Measurements from ENCODE around the gene MCAM.

Gene MCAM, protein sequence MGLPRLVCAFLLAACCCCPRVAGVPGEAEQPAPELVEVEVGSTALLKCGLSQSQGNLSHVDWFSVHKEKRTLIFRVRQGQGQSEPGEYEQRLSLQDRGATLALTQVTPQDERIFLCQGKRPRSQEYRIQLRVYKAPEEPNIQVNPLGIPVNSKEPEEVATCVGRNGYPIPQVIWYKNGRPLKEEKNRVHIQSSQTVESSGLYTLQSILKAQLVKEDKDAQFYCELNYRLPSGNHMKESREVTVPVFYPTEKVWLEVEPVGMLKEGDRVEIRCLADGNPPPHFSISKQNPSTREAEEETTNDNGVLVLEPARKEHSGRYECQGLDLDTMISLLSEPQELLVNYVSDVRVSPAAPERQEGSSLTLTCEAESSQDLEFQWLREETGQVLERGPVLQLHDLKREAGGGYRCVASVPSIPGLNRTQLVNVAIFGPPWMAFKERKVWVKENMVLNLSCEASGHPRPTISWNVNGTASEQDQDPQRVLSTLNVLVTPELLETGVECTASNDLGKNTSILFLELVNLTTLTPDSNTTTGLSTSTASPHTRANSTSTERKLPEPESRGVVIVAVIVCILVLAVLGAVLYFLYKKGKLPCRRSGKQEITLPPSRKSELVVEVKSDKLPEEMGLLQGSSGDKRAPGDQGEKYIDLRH

DNA sequence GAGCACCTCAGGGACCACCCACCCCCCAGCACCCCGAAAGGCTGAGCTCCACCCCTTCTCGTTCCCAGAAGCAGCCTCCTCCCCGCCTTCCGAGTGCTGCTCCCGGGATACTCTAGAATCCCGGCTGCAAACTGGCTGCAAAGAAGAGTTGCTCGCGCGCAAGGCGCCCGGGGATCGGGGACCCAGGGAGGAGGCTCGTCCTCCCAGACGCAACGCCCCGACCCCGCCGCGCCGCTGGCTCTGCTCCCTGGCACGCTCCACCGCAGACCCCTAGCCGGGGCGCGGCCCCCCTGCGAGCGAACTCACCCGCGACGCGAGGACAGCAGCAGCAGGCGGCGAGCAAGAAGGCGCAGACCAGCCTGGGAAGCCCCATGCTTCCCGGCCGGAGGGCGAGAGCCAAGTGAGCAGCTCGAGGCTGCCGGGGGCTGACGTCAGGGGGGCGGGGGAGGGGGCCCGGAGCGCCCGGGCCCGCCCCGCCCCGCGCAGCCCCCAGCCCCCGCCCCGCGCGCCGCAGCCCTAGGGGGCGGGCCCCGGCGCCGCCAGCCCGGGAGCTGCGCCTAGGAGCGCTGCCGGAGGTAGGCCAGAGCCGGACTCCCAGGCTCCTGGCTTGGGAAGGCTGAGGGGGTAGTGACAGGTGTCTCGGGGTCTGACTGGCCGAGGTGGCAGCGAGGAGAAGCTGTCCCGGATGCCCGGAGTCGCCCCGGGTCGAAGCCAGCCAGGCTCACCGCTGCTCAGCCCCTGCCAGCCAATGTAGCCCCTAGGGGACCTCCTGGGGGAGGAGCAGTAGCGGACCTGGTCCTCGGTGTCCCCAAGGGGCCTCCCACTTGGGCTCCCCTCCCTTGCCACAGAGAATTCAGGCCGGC lies at the start of gene MCAM:
MCAM (minus strand) TSS at position 402 of the 863 bp plus-strand sequence; CDS start at position 373, 29 bp downstream.
- no peak for DNase-seq

DNA sequence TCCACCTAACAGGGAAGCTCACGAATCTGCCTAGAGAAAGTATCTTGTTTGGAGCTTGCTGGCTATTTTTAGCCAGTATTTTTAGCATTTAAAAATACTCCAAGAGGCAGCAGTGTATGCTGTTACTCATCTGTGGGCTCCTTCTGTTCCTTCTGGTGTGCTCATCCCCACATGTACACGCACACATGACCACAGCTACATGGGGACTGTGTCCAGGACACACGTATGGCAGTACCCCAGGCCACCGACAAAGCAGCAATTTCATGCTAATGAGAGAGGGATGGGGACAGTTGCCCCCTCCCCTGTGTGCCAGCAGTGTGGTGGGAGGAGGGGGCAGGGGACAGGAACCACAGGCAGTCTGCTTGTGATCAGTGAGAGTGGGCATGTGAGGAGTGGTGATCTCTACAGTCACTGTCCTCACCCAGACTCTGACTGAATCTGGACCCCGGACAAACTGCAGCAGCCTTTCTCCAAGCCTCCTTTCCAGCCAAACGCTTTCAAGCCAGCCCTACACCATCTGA lies 48.2 kb upstream of the MCAM start:
- DNase-seq = no peak

DNA sequence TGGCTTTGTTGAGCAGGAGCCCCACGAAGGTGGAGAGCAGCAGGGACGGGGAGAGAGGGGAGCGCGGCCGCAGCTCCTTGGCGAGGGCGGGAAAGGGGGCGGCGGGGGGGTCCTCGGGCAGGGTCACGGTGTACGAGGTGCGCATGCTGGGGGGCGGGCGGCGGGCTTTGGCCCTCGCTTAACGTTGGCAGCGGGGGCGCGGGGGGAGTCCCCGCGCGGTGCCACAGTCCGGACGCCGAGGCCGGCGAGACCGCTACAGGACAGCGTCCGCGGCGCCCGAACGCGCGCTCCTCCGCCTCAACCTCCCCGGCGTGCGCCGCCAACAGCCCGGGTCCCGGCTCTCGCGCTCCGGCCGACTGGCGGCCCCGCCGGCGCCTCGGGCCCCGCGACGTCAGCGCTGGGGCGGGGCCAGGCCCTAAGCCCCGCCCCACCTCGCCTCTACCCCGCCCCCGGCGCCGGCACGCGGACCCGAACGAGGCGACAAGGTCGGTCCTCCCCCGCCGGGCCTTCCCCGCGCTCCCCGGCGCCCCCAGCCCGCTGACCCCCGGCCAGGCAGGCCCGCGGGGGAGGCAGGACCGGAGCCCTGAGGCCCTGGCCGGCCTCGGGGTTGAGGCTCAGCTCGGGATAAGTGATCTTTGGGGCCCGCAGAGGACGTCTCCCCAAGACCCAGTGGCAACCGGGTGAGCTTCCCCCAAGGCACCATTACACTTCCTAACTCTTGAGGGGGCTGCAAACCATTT lies 47.1 kb upstream of the MCAM start:
- DNase-seq = no peak

DNA sequence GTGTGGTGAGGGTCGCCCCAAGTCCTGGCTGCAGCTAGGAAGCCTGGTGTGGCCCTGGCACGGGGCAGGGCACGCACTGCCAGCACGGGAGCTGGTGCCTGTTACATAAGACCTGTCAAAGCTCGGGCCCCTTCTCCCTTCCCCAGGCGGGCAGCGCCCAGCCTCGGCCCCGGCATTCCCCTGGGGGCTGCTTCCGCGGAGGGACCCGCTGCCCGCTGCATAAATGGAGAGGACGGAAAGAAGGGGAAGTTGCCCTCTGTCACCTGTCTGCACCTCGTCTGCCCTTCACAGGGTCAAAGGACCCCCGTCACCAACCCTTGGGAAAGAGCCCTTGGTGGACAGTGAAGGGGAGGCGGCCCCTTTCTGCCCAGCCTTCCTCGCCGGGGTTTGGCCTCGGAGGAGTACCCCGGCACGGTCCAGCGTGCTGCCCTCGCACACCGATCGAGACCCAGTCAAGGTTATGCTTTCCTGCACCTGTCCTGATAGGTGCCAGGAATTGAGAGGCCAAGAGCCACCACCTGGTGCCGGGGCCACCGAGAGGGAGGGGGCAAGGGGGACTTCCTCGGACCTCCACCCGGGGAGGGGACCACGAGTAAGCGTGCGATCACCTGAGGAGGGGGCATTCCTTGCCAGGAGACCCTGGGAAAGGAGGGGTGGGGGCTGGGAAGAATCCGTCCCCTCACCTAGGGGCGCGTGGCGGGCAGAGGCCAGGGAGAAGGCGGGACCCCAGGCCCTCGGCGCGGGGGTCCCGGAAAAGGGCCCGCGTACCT lies 46.3 kb upstream of the MCAM start:
- DNase-seq = no peak

DNA sequence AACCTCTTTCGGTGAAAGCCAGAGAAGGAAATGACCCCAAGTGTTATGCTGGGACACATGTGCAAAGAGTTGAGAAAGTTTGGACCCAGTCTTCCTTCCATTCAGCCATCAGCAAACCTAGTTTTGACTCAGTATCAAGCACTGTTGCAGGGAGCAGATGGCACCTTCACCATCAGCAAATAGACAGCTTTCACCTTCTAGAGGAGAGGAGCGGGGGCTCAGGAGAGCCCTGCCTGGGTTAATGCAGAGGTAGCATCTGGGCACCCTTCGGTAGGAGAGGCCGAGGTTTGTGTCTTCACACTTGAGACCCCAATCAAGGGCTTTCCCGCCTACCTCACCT lies 45.8 kb upstream of the MCAM start:
- DNase-seq = no peak

DNA sequence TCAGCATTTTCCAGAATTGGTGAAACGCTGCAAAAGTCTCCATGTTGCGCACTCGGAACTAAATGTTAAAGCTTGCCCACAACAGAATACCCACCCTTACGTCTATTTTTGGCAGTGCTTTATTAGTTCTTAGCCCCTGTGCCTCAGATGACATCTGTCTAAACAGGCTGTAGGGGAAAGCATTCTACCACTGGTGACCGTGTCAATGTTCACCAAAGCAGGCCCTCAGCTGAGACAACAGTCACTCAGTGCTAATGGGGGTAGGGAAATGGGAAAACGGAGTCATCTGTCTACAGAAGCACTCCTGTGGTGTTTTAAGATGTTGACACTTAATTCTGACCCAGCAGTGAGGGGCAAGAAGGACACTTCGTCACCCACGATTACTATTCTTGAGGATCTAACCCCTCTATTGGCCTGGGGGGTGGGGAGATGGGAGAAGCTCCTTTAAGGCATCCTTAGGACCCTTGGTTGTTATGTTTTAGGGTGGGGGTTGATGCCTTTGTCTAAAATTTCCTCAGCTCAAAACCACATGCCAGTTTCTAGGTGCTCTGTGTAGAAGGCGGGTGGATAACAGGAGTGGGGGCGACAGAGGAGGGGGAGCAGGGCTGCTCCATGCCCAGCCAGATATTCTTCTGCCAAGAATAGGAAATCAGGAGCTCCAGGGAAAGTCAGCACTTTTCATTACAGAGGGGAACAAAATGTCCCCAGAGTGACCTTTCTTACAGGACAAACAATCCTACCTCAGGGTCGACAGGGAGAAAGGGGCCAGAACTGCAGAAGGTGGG lies 45.2 kb upstream of the MCAM start:
- DNase-seq = no peak

DNA sequence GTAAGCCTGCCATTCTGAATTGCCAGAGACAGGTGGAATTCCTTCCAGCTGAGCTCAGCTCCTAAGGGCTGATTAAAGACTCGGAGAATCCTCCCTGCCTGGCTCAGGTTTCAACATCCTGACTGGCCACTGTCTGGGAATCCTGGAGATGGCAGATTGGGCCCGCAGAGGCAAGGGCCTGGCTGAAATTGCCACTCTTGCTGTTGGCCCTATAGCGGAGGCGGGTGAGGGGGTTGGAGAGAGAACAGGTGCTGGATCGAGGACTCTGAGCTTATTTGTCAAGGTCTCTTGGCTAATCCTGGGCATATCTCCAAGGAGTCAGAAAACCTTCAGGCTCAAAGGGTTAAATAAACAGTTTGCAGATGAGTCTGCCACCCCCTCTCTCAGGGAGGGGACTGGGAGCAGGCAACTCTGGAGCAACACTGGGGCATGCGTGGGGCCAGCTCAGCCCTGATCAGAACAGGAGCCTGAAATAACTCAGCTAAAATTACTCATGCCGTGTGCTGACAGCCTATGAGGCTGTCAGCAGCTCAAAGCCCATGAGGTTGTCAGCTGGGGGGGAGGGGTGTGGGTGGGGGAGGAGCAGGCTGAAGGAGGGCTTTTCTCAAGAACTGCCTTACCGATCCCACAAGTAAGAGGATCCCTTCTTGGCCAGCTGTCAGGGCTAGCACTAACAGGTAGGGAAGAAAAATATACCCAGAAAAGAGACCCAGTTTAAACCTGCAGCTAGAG lies 44.3 kb upstream of the MCAM start:
- DNase-seq = peak in 1 of 2 donors; percentile 47

DNA sequence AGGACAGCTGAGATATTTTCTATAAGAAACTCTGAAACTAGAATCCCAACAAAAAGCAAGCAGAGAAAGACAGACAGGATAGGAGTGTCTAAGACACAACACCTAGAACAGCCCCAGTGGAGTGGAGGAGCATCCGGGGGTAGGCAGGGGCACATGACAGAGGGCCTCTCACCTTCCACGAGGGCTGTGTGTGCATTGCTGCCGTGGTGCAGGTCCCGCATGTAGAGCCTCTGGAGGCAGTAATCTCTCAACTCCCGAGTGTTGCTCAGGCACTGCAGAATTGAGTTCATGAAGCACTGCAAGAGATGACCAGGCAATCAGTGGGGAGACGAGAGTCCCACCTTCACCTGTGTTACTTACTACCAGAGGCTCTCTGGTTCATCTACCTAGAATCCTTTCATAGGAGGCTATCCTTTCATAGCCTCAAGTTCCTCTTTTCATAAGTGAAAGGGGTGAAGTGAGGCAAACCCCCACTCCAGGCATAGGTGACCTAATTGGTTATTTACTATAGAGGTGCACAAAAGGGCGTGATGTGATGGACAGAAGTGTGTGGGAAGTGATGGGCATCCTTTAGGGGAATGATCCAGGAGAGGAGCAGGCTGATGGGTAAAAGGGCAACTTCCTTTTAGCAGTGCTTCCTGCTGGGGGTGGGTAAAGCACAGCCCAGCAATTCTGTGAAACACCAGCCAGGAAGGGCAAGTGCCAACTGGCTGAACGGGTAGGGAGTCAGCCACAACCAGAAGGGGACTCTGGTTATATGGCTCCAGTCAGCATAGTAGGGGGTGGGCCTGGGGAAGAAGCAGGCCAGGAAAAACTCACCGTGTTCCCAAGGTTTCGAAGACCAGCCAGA lies 42.7 kb upstream of the MCAM start:
- DNase-seq = peak in 1 of 2 donors; percentile 37

DNA sequence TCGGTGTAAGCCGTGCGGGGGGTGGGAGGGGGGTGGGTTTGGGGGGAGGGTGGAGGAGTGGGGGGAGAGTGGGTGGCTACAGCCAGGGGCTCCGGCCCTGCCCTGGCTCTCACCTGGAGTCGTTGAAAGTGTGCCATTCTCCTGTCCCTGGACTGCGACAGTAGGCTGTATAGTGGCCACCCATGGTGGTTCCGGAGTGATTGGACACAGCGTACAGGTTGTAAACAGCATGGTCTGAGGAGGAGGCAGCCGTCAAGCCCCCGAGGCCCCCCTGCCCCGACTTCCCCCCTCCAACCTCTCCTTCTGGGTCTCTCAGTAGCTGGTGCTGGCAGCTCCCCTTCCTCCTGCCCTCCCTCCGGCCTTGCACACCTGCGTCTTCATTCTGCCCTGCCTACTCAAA lies 40.1 kb upstream of the MCAM start:
- no peak for DNase-seq

DNA sequence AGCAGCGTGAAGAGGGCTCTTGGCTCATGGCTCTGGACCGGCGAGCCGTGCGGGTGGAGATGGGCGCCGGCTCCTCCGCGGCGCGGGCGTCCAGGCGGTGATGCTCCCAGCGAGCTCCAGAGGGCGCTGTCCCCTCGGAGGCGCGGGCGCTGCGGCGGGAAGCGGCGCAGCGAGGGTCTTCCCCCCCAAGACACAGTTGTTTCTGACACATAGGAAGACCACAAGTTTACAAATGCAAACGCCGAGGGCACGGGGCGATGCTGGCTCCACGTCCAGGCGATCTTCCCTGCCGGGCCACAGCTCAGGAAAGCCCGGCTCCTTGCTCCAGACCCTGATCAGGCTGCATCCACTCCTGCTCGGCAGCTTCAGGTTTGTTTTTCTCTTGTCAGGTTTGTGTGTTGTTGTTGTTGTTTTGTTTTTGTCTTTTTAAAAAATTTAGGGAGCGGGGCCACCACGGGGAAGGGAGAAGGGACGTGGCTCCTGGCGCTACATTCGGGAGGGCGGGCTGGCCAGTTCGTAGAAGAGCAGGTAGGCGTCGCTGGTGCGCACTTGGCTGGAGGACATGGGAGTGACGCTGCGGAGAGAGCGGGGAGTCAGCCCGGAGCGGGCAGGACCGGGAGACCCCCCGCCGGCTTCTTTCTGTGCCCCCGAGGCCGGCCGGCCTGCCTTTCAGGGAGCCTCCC lies 39.6 kb upstream of the MCAM start:
- peak; percentile 61 to 75 for DNase-seq

DNA sequence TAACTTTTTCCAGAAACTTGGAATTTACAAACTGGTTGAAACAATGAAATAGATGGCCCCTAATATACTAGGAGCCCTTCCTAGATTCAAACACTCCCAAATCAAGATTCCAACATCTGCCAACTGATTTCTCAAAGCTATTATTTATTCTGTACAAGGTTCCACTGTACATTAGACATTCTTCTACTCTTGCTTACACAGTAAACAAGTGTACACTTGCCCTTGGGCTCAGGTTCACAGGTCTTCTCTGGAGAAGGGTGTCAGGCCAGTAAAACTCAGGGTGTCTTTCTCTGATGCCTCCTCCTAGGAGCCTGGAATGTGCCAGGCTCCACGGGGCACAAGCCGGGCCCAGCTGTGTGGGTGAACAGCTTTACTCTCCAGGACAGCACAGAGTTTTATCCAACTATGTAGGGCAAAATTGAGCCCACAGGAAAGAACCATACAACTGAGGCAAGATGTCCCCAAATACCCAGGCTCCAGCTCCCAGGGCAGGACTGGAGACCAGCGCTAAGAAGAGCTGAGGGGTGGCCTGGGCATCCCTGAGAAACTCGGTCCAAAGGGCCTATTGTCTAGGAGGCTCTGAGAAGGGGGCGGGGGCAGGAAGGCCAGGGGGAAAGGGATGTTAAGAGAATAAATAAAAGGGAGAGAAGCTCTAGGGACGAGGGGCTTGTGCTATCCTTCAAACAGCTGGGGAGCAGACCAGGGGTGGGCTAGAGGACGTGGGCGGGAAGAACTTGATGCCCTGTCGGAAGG lies 38.3 kb upstream of the MCAM start:
- no peak for DNase-seq

DNA sequence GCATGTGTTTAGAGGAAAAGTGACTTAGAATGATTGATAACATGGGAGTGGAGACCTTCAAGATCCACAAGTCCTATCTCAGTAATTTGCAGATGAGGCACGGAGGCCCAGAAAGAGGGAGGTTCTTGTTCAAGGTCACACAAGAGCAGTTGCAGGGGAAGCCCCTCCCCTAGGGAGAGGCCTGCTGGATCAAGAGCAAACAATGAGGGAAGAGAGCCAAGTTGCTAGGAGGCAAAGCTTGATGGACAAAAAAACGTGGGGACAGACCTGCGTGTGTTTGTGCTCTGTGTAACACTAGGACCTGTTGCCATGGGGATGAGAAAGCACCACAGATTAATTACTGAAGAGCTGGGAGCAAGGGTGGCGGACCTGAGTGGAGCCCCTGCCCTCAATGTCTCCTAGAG lies 35.9 kb upstream of the MCAM start:
- no peak for DNase-seq

DNA sequence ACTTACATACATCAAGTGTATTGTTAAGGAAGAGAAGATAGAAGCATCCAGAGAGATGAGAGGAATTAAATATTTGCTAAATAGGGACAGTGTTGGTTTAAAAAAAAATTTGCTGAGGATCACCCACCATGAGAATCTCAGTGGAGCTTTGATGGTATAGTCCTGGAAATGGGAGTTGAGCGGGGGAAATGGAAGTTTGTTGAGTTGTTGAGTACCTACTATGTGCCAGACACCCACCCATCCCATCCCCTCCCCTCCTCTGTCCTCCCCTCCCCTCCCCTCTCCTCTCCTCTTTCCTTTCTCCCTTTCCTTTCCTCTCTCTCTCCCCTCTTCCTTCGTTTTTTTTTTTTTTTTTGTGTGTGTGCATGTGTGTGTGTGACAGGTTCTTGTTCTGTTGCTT lies 34.3 kb upstream of the MCAM start:
- no peak for DNase-seq

DNA sequence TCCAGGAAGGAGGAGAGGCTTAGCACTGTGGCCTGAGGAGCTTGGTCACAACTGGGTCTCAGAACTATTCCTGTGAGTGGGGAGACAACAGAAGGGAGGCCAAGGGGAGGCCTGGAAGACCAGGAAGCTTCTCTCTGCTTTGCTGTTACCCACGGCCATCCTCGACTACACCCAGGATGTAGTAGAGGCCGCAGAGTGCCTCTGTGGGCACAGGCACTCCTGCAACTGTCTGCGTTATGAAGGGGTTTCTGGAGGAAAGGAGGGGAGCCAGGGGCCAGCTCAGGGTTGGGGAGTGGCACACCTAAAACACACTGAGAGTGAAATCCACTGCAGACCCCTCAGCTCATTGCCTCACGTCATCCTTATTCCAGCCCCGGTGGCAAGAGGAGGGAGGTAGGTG lies 33.4 kb upstream of the MCAM start:
- DNase-seq = no peak

DNA sequence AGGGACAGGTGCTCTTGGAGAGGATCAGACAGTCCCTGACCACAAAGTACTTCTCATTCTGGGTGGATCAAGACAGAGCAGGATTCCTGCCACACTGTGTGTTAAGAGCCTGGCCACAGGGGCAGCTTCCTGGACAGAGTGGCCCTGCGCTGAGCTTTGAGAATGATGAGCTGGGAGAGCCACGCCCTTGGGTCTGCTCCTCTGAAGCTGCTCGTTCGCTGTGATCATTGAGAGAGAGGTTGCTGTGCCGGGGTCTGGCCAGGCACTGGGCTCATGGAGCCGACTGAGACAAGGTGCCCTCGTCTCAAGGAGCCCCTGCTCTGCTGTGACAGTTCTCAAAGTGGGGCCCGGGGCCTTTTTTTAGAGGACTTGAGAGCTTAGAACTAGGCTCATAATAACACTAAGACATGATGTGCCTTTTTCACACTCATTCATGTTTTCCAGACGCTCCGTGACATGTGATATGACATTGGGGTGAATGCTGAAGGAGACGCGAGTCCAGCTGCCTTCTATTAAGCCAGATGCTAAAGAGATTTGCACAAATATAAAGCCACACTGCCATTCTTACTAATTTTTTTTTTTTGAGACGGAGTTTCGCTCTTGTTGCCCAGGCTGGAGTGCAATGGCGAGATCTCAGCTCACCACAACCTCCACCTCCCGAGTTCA lies 31.1 kb upstream of the MCAM start:
- no peak for DNase-seq

DNA sequence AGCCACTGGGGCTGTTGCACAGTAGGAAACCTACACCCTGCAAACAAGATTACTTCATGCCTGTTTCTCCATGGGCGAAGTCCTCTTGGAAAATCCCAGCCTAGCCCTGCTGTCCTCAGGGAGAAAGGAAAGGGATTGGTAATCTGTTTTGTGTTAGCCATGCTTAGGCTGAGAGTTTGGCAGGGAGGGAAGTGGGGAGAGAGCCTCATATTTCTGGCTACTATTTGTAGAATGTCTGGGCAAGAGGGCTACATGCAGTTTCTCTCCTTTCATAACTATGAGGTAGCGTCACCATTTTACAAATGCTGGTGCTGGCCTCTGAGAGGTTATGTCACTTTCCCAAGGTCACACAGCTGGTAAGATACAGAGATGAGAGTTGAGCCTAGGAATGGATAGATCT lies 30.3 kb upstream of the MCAM start:
- DNase-seq = no peak

DNA sequence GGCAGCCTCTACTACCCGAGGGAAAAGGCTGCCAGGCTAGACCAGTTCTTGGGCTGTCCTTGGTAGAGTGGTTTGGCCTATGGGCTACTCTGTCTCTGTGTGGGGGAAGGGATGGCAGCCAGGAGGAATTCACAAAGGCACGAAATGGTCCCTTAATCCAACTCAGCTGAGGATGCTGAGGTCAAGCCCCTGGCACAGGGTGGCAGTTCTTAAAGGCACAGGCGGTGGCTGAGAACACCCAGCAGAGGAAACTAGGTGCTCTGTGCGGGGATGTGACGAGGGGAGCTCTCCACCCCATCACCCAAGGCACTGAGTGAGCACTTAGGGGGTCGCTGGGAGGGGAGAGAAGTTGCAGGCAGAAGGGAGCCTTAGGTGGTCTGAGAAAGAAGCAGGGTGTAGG lies 29.7 kb upstream of the MCAM start, which contains the start of gene MFRP:
MFRP (minus strand) TSS at position 101 of the 400 bp plus-strand sequence. CDS start 192 bp downstream, outside the sequence.
- no peak for DNase-seq

Measured in bone marrow (tissue), 2 donors.